Smooth muscle cell (in vitro differentiated cells): ENCODE measurements around the gene SRR. TPM values are rescaled to one million over a fixed set of nuclear protein-coding genes. Genes with fewer than 3 reads are reported as not detected.

Source experiments
- DNase-seq: peaks from one replicate; lab custom pipeline; 2025; ENCODE audit not compliant: unreplicated experiment; lab: John Stamatoyannopoulos, UW
- H2AFZ ChIP-seq: fragments of 200-600 bp; sonication (generic); 2 replicates; pipeline ENCODE4 v1.6.0; 2016; ENCODE audit warnings: antibody characterized with exemption, low read depth, mild to moderate bottlenecking
- H3F3A ChIP-seq: fragments of 200-600 bp; sonication (generic); 2 replicates; pipeline ENCODE4 v1.6.0; 2017; ENCODE audit warnings: antibody characterized with exemption, low read depth
- H3K27ac ChIP-seq: fragments of 200-600 bp; sonication (generic); 2 replicates; pipeline ENCODE4 v1.5.1; 2016; ENCODE audit warnings: low read depth, mild to moderate bottlenecking
- H3K27me3 ChIP-seq: fragments of 200-600 bp; sonication (generic); 2 replicates; pipeline ENCODE4 v1.6.1; 2016; ENCODE audit warnings: low read depth, mild to moderate bottlenecking
- H3K36me3 ChIP-seq: fragments of 200-600 bp; sonication (generic); 2 replicates; pipeline ENCODE4 v1.5.1; 2016; ENCODE audit warnings: low read depth
- H3K4me1 ChIP-seq: fragments of 200-600 bp; sonication (generic); 2 replicates; pipeline ENCODE4 v1.5.1; 2016; ENCODE audit warnings: low read depth
- H3K4me2 ChIP-seq: fragments of 200-600 bp; sonication (generic); 2 replicates; pipeline ENCODE4 v1.6.0; 2016; ENCODE audit warnings: mild to moderate bottlenecking
- H3K4me3 ChIP-seq: fragments of 200-600 bp; sonication (generic); 2 replicates; pipeline ENCODE4 v1.5.1; 2016; ENCODE audit warnings: mild to moderate bottlenecking
- H3K79me2 ChIP-seq: fragments of 200-600 bp; sonication (generic); 2 replicates; pipeline ENCODE4 v1.6.0; 2016; ENCODE audit warnings: low read depth, mild to moderate bottlenecking
- H3K9ac ChIP-seq: fragments of 200-600 bp; sonication (generic); 2 replicates; pipeline ENCODE4 v1.6.0; 2016; ENCODE audit warnings: low read depth
- H3K9me3 ChIP-seq: fragments of 200-600 bp; sonication (generic); replicated peaks from 2 replicates; pipeline ENCODE4 v1.5.1; 2016; ENCODE audit warnings: low read depth
- H4K20me1 ChIP-seq: fragments of 200-600 bp; sonication (generic); 2 replicates; pipeline ENCODE4 v1.6.0; 2016; ENCODE audit warnings: low read depth
- WGBS: methylation state at CpG from one replicate; pipeline ENCODE4 v1.1.7; 2016; ENCODE audit warnings: low lambda C conversion rate; 5-methylcytosine and 5-hydroxymethylcytosine counted together
- polyA plus RNA-seq: library from polyadenylated mRNA; unstranded; fragments of >200 nt; fragmentation: Nextera tagmentation; extraction: Ambion mirVana; gene quantifications from 2 replicates; pipeline ENCODE4 v1.2.1, GENCODE V29; 2016
- total RNA-seq: library from RNA; depleted of rRNA; stranded (reverse); fragments of >200 nt; gene quantifications from 2 replicates; pipeline ENCODE4 v1.2.3, GENCODE V29; 2014
- TF ChIP-seq, protein P1 (sequence below): fragments of 200-600 bp; sonication (generic); IDR thresholded peaks from 2 replicates; pipeline ENCODE4 v1.5.1; 2017; ENCODE audit warnings: borderline replicate concordance, mild to moderate bottlenecking, antibody characterized with exemption; ENCODE audit not compliant: insufficient read depth, poor library complexity, severe bottlenecking

SRR gene
- total and polyA plus RNA-seq, 2 experiments from 2014 or later, result 11.3 to 35.2 TPM

DNA sequence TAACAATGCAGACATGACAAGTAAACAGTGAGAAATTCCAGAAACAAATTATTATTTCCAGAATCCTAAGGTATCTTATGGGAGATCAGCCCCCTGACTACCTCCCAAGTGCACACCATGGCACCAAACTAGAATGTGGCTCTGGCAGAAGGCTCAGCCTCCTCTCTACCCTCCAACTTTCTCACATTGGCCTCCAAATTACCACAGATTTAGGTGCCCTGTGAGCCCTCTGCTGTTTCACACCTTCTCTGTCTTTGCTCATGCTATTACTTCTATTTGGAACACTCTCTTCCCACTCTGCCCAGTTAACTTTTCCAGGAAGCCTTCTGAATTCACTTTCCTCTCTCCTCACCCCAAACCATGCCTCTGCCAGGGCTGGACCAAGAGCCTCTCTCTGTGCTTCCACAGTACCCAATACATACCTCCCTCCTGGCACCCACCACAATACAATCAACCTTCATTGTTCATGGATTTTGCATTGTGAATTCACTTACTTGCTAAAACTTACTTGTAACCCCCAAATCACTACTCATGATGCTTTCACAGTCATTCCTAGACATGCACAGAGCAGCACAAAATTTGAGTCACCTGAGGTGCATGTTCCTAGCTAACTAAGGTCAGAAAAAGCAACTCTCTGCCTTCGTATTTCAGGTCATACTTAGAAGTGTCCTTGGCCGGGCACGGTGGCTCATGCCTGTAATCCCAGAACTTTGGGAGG is 31.6 kb upstream of the SRR start:
- Histone ChIP-seq H3K9ac (no peak overlapping the region), H2AFZ (no peak overlapping the region), H3K36me3 (no peaks in the 10 kb centered on the region), H3K79me2 (no peaks in the 10 kb centered on the region), H3K4me1 (no peaks in the 10 kb centered on the region), H4K20me1 (peaks cover 8% of the 10 kb centered on the region), H3K9me3 (no peaks in the 10 kb centered on the region), H3K4me2 (no peak overlapping the region), H3K27ac (no peak overlapping the region), H3F3A (no peaks in the 10 kb centered on the region), H3K4me3 (no peak overlapping the region), H3K27me3 (no peaks in the 10 kb centered on the region)
- WGBS, result 92% methylated on average over 3 of the region's 3 CpGs
- TF ChIP-seq, protein P1, sequence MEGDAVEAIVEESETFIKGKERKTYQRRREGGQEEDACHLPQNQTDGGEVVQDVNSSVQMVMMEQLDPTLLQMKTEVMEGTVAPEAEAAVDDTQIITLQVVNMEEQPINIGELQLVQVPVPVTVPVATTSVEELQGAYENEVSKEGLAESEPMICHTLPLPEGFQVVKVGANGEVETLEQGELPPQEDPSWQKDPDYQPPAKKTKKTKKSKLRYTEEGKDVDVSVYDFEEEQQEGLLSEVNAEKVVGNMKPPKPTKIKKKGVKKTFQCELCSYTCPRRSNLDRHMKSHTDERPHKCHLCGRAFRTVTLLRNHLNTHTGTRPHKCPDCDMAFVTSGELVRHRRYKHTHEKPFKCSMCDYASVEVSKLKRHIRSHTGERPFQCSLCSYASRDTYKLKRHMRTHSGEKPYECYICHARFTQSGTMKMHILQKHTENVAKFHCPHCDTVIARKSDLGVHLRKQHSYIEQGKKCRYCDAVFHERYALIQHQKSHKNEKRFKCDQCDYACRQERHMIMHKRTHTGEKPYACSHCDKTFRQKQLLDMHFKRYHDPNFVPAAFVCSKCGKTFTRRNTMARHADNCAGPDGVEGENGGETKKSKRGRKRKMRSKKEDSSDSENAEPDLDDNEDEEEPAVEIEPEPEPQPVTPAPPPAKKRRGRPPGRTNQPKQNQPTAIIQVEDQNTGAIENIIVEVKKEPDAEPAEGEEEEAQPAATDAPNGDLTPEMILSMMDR, result no peak
- DNase-seq, result no peak

DNA sequence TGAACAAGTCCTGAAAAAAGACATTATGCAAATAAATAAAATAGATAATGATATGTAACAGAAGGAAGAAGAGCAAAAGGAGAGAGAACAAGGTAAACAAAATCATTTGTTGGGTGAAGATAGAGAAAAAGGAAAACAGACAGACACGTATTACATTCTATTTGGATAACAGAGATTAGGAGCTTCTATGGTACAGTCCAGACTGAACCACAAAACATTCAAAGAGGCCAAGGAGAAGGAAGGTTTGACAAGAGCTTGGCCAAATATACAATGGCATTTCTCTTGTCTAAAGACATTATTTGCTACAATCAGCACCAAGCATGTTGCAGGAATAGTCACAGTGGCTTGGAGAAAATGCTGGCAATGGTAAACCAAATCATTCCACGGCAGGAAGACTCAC is 29.3 kb upstream of the SRR start:
- TF ChIP-seq, protein P1, result no peak
- H3K4me2 ChIP-seq, result no peak overlapping the region
- no peaks in the 10 kb centered on the region for H3K4me1 ChIP-seq
- H2AFZ ChIP-seq, result no peak overlapping the region
- DNase-seq, result no peak
- H3K27ac ChIP-seq, result no peak overlapping the region
- 44% methylated on average over 2 of the region's 2 CpGs for WGBS
- peaks cover 1% of the 10 kb centered on the region for H3K36me3 ChIP-seq
- H3K9ac ChIP-seq, result no peak overlapping the region
- H3K9me3 ChIP-seq, result no peaks in the 10 kb centered on the region
- no peaks in the 10 kb centered on the region for H3K79me2 ChIP-seq
- H3F3A ChIP-seq, result no peaks in the 10 kb centered on the region
- no peaks in the 10 kb centered on the region for H4K20me1 ChIP-seq
- H3K4me3 ChIP-seq, result no peak overlapping the region
- no peaks in the 10 kb centered on the region for H3K27me3 ChIP-seq

DNA sequence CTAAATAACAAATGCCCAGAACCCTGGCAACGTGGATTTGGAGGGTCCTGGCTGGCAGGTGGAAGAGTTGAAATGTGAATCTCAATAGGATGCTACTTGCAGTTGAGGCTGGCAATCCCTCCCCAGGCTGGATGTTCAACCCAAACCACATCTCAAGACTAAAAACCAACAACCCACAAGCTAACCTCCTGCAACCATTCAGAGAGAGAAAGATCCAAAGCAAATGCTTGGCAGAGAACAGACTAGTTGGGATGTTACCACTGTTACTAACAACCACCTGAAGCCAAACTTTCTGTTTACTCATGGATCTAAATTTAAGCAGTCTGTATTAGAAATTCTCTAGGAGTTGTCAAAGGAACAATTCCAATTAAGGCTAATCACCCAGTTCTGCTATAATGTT is 28.0 kb upstream of the SRR start:
- WGBS, result 93% methylated on average over 1 of the region's 1 CpG
- H2AFZ ChIP-seq, result no peak overlapping the region
- no peaks in the 10 kb centered on the region for H3F3A ChIP-seq
- no peaks in the 10 kb centered on the region for H3K9me3 ChIP-seq
- no peak overlapping the region for H3K9ac ChIP-seq
- H3K27me3 ChIP-seq, result no peaks in the 10 kb centered on the region
- no peaks in the 10 kb centered on the region for H4K20me1 ChIP-seq
- H3K4me1 ChIP-seq, result no peaks in the 10 kb centered on the region
- no peak overlapping the region for H3K4me3 ChIP-seq
- peaks cover 7% of the 10 kb centered on the region for H3K36me3 ChIP-seq
- no peaks in the 10 kb centered on the region for H3K79me2 ChIP-seq
- TF ChIP-seq, protein P1, result no peak
- H3K27ac ChIP-seq, result no peak overlapping the region
- H3K4me2 ChIP-seq, result no peak overlapping the region
- DNase-seq, result no peak
